GM23338 (cell line): Measurements from ENCODE around the gene FBLN1. TPM values are rescaled to one million over a fixed set of nuclear protein-coding genes. Genes with fewer than 3 reads are reported as not detected.

ENCODE experiments used
- ATAC-seq: fragments of 200-7000 bp; cut with Tn5 transposase; 3 replicates; pipeline ENCODE4 v1.9.1; 2020
- DNase-seq: peaks from one replicate; pipeline ENCODE4 v3.0.0-alpha.2; 2015; ENCODE audit warnings: low spot score
- H2AFZ ChIP-seq: fragments of 200-600 bp; sonication (generic); 2 replicates; pipeline ENCODE4 v1.8.0; 2016; ENCODE audit warnings: antibody characterized with exemption, mild to moderate bottlenecking, moderate library complexity
- H3F3A ChIP-seq: fragments of 200-600 bp; sonication (generic); replicated peaks from 2 replicates; pipeline ENCODE4 v1.8.0; 2017; ENCODE audit warnings: antibody characterized with exemption, mixed run types, low read depth
- H3K27ac ChIP-seq: fragments of 200-600 bp; sonication (generic); 2 replicates; pipeline ENCODE4 v1.6.1; 2016; ENCODE audit warnings: low read depth
- H3K27me3 ChIP-seq: fragments of 200-600 bp; sonication (generic); 2 replicates; pipeline ENCODE4 v1.8.0; 2016; ENCODE audit warnings: mild to moderate bottlenecking, mixed run types, moderate library complexity; ENCODE audit not compliant: insufficient read depth
- H3K36me3 ChIP-seq: fragments of 200-600 bp; sonication (generic); 2 replicates; pipeline ENCODE4 v1.8.0; 2016; ENCODE audit warnings: mild to moderate bottlenecking; ENCODE audit not compliant: insufficient read depth
- H3K4me1 ChIP-seq: fragments of 200-600 bp; sonication (generic); 2 replicates; pipeline ENCODE4 v1.8.0; 2016; ENCODE audit warnings: mild to moderate bottlenecking, moderate library complexity; ENCODE audit not compliant: insufficient read depth
- H3K4me2 ChIP-seq: fragments of 200-600 bp; sonication (generic); 2 replicates; pipeline ENCODE4 v1.7.1; 2017; ENCODE audit warnings: mixed run types
- H3K4me3 ChIP-seq: fragments of 200-600 bp; sonication (generic); 2 replicates; pipeline ENCODE4 v1.6.1; 2016; ENCODE audit warnings: mixed run types
- H3K79me2 ChIP-seq: fragments of 200-600 bp; sonication (generic); replicated peaks from 2 replicates; pipeline ENCODE4 v1.8.0; 2017; ENCODE audit warnings: mild to moderate bottlenecking; ENCODE audit not compliant: insufficient read depth
- H3K9me2 ChIP-seq: fragments of 200-600 bp; sonication (generic); 2 replicates; pipeline ENCODE4 v1.8.0; 2017; ENCODE audit not compliant: insufficient read depth
- H4K20me1 ChIP-seq: fragments of 200-600 bp; sonication (generic); replicated peaks from 2 replicates; pipeline ENCODE4 v1.8.0; 2017; ENCODE audit warnings: mild to moderate bottlenecking; ENCODE audit not compliant: insufficient read depth
- H3K27ac Mint-ChIP-seq: 2 replicates; pipeline ENCODE4 v1.8.0; 2020; ENCODE audit warnings: inconsistent platforms, mild to moderate bottlenecking, moderate library complexity, mixed read lengths
- H3K27me3 Mint-ChIP-seq: 3 replicates; pipeline ENCODE4 v1.8.0; 2022; ENCODE audit warnings: low read depth, mild to moderate bottlenecking, moderate library complexity, mixed read lengths, inconsistent platforms; ENCODE audit not compliant: insufficient read depth, poor library complexity
- H3K36me3 Mint-ChIP-seq: 3 replicates; pipeline ENCODE4 v1.8.0; 2021; ENCODE audit warnings: low read depth, mild to moderate bottlenecking, inconsistent platforms, moderate library complexity, mixed read lengths
- H3K4me1 Mint-ChIP-seq: 3 replicates; pipeline ENCODE4 v1.8.0; 2020; ENCODE audit warnings: mild to moderate bottlenecking, inconsistent platforms, mixed read lengths
- H3K4me3 Mint-ChIP-seq: 3 replicates; pipeline ENCODE4 v1.8.0; 2021; ENCODE audit warnings: moderate library complexity, mild to moderate bottlenecking, inconsistent platforms, mixed read lengths
- H3K9me3 Mint-ChIP-seq: 3 replicates; pipeline ENCODE4 v1.8.0; 2020; ENCODE audit warnings: moderate library complexity, mild to moderate bottlenecking, inconsistent platforms, mixed read lengths
- CREB1 ChIP-seq: fragments of 250-450 bp; sonication (Bioruptor Pico); IDR thresholded peaks from 2 replicates; pipeline ENCODE4 v1.5.0; 2020; ENCODE audit warnings: low read depth, mild to moderate bottlenecking, moderate library complexity
- EZH2 ChIP-seq: fragments of 200-600 bp; sonication (generic); IDR thresholded peaks from one replicate; pipeline ENCODE4 v1.8.0; 2017; ENCODE audit warnings: antibody characterized with exemption, mild to moderate bottlenecking, low read depth; ENCODE audit not compliant: unreplicated experiment
- JUNB ChIP-seq: IDR thresholded peaks from one replicate; pipeline ENCODE4 v1.6.1; 2016; ENCODE audit warnings: antibody characterized with exemption; ENCODE audit not compliant: unreplicated experiment
- POLR2AphosphoS5 ChIP-seq: IDR thresholded peaks from 2 replicates; pipeline ENCODE4 v1.6.1; 2016; ENCODE audit warnings: antibody characterized with exemption, low read depth
- ZNF114 ChIP-seq: fragments of 250-450 bp; sonication (Bioruptor Pico); IDR thresholded peaks from 2 replicates; pipeline ENCODE4 v1.5.0; 2020; ENCODE audit warnings: mild to moderate bottlenecking, moderate library complexity
- polyA plus RNA-seq: library from polyadenylated mRNA; unstranded; fragments of >200 nt; fragmentation: Nextera tagmentation; extraction: Ambion mirVana; gene quantifications from 2 replicates; pipeline ENCODE4 v1.2.1, GENCODE V29; 2016
- total RNA-seq: library from RNA; depleted of rRNA; stranded (reverse); fragments of >200 nt; shearing (Covaris generic); gene quantifications from 2 replicates; pipeline ENCODE4 v1.2.3, GENCODE V29; 2014
- TF ChIP-seq, protein P1 (sequence below): IDR thresholded peaks from one replicate; pipeline ENCODE4 v1.6.1; 2018; ENCODE audit warnings: antibody characterized with exemption; ENCODE audit not compliant: unreplicated experiment
- TF ChIP-seq, protein P2 (sequence below), 2 experiments: fragments of 200-600 bp in 1 of 2; sonication (generic) in 1 of 2; conservative IDR thresholded peaks; 2 replicates each; pipeline versions ENCODE4 v1.5.1 to v1.6.1; 2016 to 2017; ENCODE audit warnings: antibody characterized with exemption in 2 of 2, low read depth in 2 of 2, mild to moderate bottlenecking in 2 of 2, moderate library complexity in 1 of 2

Gene FBLN1
- total and polyA plus RNA-seq, 2 experiments from 2014 or later = 90.1 to 137 TPM

GRCh38 chr22:45552017-45552411 is 49.3 kb downstream of the FBLN1 start:
- Histone ChIP-seq H3K36me3 (peaks cover 11% of the 10 kb centered on the region; the same call in 1 of the 2 replicates), H2AFZ (no peak overlapping the region), H3K4me3 (no peak overlapping the region), H3K4me2 (no peak overlapping the region), H3K27me3 (no peaks in the 10 kb centered on the region), H3K79me2 (no peaks in the 10 kb centered on the region), H3K27ac (no peak overlapping the region), H3K9me2 (no peaks in the 10 kb centered on the region), H3F3A (no peaks in the 10 kb centered on the region), H3K4me1 (peaks cover 3% of the 10 kb centered on the region), H4K20me1 (no peaks in the 10 kb centered on the region)
- H3K4me1 Mint-ChIP-seq = peaks cover 12% of the 10 kb centered on the region
- peak; percentile 39 for ATAC-seq
- peak; percentile 38 for DNase-seq
- peaks cover 2% of the 10 kb centered on the region for H3K27me3 Mint-ChIP-seq
- no peak for TF ChIP-seq ZNF114 (CRISPR knock-in tag)
- no peak for TF ChIP-seq POLR2AphosphoS5
- TF ChIP-seq CREB1 = no peak
- TF ChIP-seq EZH2 = no peak
- no peak for TF ChIP-seq JUNB
- peak overlapping the region; percentile 60; the same call in 1 of the 2 replicates for H3K27ac Mint-ChIP-seq
- H3K9me3 Mint-ChIP-seq = no peaks in the 10 kb centered on the region
- H3K4me3 Mint-ChIP-seq = no peak overlapping the region
- H3K36me3 Mint-ChIP-seq = peaks cover 67% of the 10 kb centered on the region

GRCh38 chr22:45552580-45553350 is 50.1 kb downstream of the FBLN1 start:
- Histone ChIP-seq H2AFZ (no peak overlapping the region), H4K20me1 (no peaks in the 10 kb centered on the region), H3K4me1 (peaks cover 3% of the 10 kb centered on the region), H3K27me3 (no peaks in the 10 kb centered on the region), H3K79me2 (no peaks in the 10 kb centered on the region), H3K4me2 (no peak overlapping the region), H3F3A (no peaks in the 10 kb centered on the region), H3K9me2 (no peaks in the 10 kb centered on the region), H3K36me3 (peaks cover 5% of the 10 kb centered on the region; the same call in 1 of the 2 replicates), H3K4me3 (no peak overlapping the region), H3K27ac (no peak overlapping the region)
- H3K27me3 Mint-ChIP-seq = peaks cover 2% of the 10 kb centered on the region
- H3K4me1 Mint-ChIP-seq = peaks cover 12% of the 10 kb centered on the region
- ATAC-seq = peak; percentile 61
- DNase-seq = peak; percentile 73
- H3K27ac Mint-ChIP-seq = no peak overlapping the region
- TF ChIP-seq, protein P1, sequence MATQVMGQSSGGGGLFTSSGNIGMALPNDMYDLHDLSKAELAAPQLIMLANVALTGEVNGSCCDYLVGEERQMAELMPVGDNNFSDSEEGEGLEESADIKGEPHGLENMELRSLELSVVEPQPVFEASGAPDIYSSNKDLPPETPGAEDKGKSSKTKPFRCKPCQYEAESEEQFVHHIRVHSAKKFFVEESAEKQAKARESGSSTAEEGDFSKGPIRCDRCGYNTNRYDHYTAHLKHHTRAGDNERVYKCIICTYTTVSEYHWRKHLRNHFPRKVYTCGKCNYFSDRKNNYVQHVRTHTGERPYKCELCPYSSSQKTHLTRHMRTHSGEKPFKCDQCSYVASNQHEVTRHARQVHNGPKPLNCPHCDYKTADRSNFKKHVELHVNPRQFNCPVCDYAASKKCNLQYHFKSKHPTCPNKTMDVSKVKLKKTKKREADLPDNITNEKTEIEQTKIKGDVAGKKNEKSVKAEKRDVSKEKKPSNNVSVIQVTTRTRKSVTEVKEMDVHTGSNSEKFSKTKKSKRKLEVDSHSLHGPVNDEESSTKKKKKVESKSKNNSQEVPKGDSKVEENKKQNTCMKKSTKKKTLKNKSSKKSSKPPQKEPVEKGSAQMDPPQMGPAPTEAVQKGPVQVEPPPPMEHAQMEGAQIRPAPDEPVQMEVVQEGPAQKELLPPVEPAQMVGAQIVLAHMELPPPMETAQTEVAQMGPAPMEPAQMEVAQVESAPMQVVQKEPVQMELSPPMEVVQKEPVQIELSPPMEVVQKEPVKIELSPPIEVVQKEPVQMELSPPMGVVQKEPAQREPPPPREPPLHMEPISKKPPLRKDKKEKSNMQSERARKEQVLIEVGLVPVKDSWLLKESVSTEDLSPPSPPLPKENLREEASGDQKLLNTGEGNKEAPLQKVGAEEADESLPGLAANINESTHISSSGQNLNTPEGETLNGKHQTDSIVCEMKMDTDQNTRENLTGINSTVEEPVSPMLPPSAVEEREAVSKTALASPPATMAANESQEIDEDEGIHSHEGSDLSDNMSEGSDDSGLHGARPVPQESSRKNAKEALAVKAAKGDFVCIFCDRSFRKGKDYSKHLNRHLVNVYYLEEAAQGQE = no peak
- TF ChIP-seq, protein P2, sequence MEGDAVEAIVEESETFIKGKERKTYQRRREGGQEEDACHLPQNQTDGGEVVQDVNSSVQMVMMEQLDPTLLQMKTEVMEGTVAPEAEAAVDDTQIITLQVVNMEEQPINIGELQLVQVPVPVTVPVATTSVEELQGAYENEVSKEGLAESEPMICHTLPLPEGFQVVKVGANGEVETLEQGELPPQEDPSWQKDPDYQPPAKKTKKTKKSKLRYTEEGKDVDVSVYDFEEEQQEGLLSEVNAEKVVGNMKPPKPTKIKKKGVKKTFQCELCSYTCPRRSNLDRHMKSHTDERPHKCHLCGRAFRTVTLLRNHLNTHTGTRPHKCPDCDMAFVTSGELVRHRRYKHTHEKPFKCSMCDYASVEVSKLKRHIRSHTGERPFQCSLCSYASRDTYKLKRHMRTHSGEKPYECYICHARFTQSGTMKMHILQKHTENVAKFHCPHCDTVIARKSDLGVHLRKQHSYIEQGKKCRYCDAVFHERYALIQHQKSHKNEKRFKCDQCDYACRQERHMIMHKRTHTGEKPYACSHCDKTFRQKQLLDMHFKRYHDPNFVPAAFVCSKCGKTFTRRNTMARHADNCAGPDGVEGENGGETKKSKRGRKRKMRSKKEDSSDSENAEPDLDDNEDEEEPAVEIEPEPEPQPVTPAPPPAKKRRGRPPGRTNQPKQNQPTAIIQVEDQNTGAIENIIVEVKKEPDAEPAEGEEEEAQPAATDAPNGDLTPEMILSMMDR (conservative IDR thresholded peaks at IDR 0.05; ENCODE audit: low read depth in 2 of 2) = peak; percentile 40 to 43
- H3K9me3 Mint-ChIP-seq = no peaks in the 10 kb centered on the region
- peaks cover 70% of the 10 kb centered on the region for H3K36me3 Mint-ChIP-seq
- no peak overlapping the region for H3K4me3 Mint-ChIP-seq
